NCI-H510A (cell line): ENCODE results near the gene SLC8A1.

ENCODE experiments used
- DNase-seq: peaks from one replicate; lab custom pipeline; 2025; lab: John Stamatoyannopoulos, UW

Gene SLC8A1

GRCh38 chr2:40451918-40452605 lies at the start of gene SLC8A1:
Gene SLC8A1, minus strand, starts transcription at chr2:40452090.
- DNase-seq = peak; percentile 66

GRCh38 chr2:40499437-40499836 lies 47.5 kb upstream of the SLC8A1 start:
- no peak for DNase-seq

GRCh38 chr2:40497251-40497859 lies 45.5 kb upstream of the SLC8A1 start:
- DNase-seq = no peak

- DNase-seq = no peak
Measured at GRCh38 chr2:40489678-40489960, 37.7 kb upstream of the SLC8A1 start.

- DNase-seq = no peak
Measured at GRCh38 chr2:40488927-40489677, 37.2 kb upstream of the SLC8A1 start.

GRCh38 chr2:40488101-40488601 lies 36.3 kb upstream of the SLC8A1 start:
- DNase-seq = no peak

- no peak for DNase-seq
Measured at GRCh38 chr2:40487602-40488001, 35.7 kb upstream of the SLC8A1 start.

GRCh38 chr2:40485854-40486253 lies 34.0 kb upstream of the SLC8A1 start:
- no peak for DNase-seq

GRCh38 chr2:40485318-40485717 lies 33.4 kb upstream of the SLC8A1 start:
- no peak for DNase-seq

- no peak for DNase-seq
Measured at GRCh38 chr2:40483549-40484243, 31.8 kb upstream of the SLC8A1 start.

GRCh38 chr2:40480596-40480995 lies 28.7 kb upstream of the SLC8A1 start:
- DNase-seq = no peak

- no peak for DNase-seq
Measured at GRCh38 chr2:40480073-40480472, 28.2 kb upstream of the SLC8A1 start.

- no peak for DNase-seq
Measured at GRCh38 chr2:40477361-40477760, 25.5 kb upstream of the SLC8A1 start.

GRCh38 chr2:40476436-40476835 lies 24.5 kb upstream of the SLC8A1 start:
- DNase-seq = no peak

- no peak for DNase-seq
Measured at GRCh38 chr2:40474306-40474705, 22.4 kb upstream of the SLC8A1 start.

GRCh38 chr2:40471866-40472265 lies 20.0 kb upstream of the SLC8A1 start:
- DNase-seq = peak; percentile 7

- no peak for DNase-seq
Measured at GRCh38 chr2:40470822-40471813, 19.2 kb upstream of the SLC8A1 start.

GRCh38 chr2:40466935-40467572 lies 15.2 kb upstream of the SLC8A1 start:
- DNase-seq = no peak

- DNase-seq = no peak
Measured at GRCh38 chr2:40466332-40466906, 14.5 kb upstream of the SLC8A1 start.

GRCh38 chr2:40463112-40463511 lies 11.2 kb upstream of the SLC8A1 start:
- DNase-seq = no peak
